ENCODE results near the gene RFX8.

- TF ChIP-seq, protein P1, sequence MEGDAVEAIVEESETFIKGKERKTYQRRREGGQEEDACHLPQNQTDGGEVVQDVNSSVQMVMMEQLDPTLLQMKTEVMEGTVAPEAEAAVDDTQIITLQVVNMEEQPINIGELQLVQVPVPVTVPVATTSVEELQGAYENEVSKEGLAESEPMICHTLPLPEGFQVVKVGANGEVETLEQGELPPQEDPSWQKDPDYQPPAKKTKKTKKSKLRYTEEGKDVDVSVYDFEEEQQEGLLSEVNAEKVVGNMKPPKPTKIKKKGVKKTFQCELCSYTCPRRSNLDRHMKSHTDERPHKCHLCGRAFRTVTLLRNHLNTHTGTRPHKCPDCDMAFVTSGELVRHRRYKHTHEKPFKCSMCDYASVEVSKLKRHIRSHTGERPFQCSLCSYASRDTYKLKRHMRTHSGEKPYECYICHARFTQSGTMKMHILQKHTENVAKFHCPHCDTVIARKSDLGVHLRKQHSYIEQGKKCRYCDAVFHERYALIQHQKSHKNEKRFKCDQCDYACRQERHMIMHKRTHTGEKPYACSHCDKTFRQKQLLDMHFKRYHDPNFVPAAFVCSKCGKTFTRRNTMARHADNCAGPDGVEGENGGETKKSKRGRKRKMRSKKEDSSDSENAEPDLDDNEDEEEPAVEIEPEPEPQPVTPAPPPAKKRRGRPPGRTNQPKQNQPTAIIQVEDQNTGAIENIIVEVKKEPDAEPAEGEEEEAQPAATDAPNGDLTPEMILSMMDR (IDR thresholded peaks at IDR 0.05), result no peak
- TF ChIP-seq POLR2A (IDR thresholded peaks at IDR 0.05), result no peak
Measured at GRCh38 chr2:101362316-101362715, 112.6 kb downstream of the RFX8 start.

Measured in lower leg skin (tissue), 3 donors.